Measurements from ENCODE around the gene DUSP8.

GRCh38 chr11:1542267-1542666 is 29.8 kb downstream of the DUSP8 start:
- TF ChIP-seq CTCF (IDR thresholded peaks at IDR 0.05) (no peak), POLR2A (IDR thresholded peaks at IDR 0.05) (no peak)
